H1 (cell line): ENCODE data around the gene HTD2. TPM values are rescaled to one million over a fixed set of nuclear protein-coding genes. Genes with fewer than 3 reads are reported as not detected.

Experiments used
- CTCF ChIA-PET: fragments of 300-600 bp; sonication (Branson Sonifier 250); formaldehyde crosslinking; loops from one replicate; lab custom pipeline; 2021; ENCODE audit not compliant: partially characterized antibody; lab: Charles Lee
- POLR2A ChIA-PET: fragments of 300-600 bp; sonication (Branson Sonifier 250); formaldehyde crosslinking; loops from one replicate; lab custom pipeline; 2021; ENCODE audit warnings: inconsistent platforms; ENCODE audit not compliant: partially characterized antibody; lab: Charles Lee
- DNase-seq, 2 experiments: peaks; one replicate each; pipeline versions ENCODE4 v3.0.0 to v3.0.0-alpha.2; 2010 to 2022; ENCODE audit warnings: low spot score in 2 of 2, low read depth in 1 of 2, mixed read lengths in 1 of 2
- FAIRE-seq: peaks from 2 replicates; lab custom pipeline; 2011; peaks lifted over from hg19 to GRCh38; lab: Jason Lieb, UNC
- H2AFZ ChIP-seq: 2 replicates; pipeline ENCODE4 v1.8.1; 2012; ENCODE audit warnings: low read length, inconsistent platforms
- H2AK5ac ChIP-seq: 2 replicates; pipeline ENCODE4 v1.6.1; 2013; ENCODE audit warnings: low read depth, low read length
- H2BK120ac ChIP-seq: replicated peaks from 2 replicates; pipeline ENCODE3; 2013; ENCODE audit warnings: low read depth, low read length, inconsistent platforms
- H2BK12ac ChIP-seq: 2 replicates; pipeline ENCODE4 v1.6.1; 2013; ENCODE audit warnings: low read depth, low read length
- H2BK15ac ChIP-seq: 2 replicates; pipeline ENCODE4 v1.6.1; 2013; ENCODE audit warnings: low read length
- H2BK20ac ChIP-seq: 2 replicates; pipeline ENCODE4 v1.6.1; 2013; ENCODE audit warnings: low read length
- H2BK5ac ChIP-seq: 2 replicates; pipeline ENCODE4 v1.6.1; 2013; ENCODE audit warnings: low read depth, low read length
- H3K14ac ChIP-seq: 2 replicates; pipeline ENCODE4 v1.6.1; 2013; ENCODE audit warnings: inconsistent platforms; ENCODE audit not compliant: insufficient read length
- H3K18ac ChIP-seq: 2 replicates; pipeline ENCODE4 v1.6.1; 2013; ENCODE audit warnings: low read length; ENCODE audit errors: extremely low read depth
- H3K23ac ChIP-seq: 2 replicates; pipeline ENCODE4 v1.6.1; 2013; ENCODE audit warnings: inconsistent platforms; ENCODE audit not compliant: insufficient read length
- H3K23me2 ChIP-seq: 2 replicates; pipeline ENCODE4 v1.6.1; 2013; ENCODE audit warnings: low read depth, low read length
- H3K27ac ChIP-seq: 2 replicates; pipeline ENCODE4 v1.6.1; 2011; ENCODE audit warnings: low read depth, low read length, inconsistent platforms
- H3K27me3 ChIP-seq, 4 experiments: replicated peaks in 1 of 4; 1 replicate in 1 of 4; 2 replicates in 3 of 4; pipeline versions ENCODE4 v1.6.1 to v1.8.1; 2011 to 2013; ENCODE audit warnings: low read length in 3 of 4, mild to moderate bottlenecking in 3 of 4, inconsistent platforms in 2 of 4, mixed read lengths in 2 of 4, moderate library complexity in 1 of 4; ENCODE audit not compliant: control insufficient read depth in 3 of 4, insufficient read depth in 3 of 4; ENCODE audit errors: extremely low read depth in 1 of 4
- H3K36me3 ChIP-seq, 4 experiments: 2 replicates each; pipeline versions ENCODE4 v1.6.1 to v1.8.1; 2011 to 2013; ENCODE audit warnings: mild to moderate bottlenecking in 4 of 4, low read length in 3 of 4, moderate library complexity in 2 of 4, control low read depth in 1 of 4, inconsistent platforms in 1 of 4; ENCODE audit not compliant: insufficient read depth in 4 of 4, control insufficient read depth in 2 of 4
- H3K4ac ChIP-seq: replicated peaks from 2 replicates; pipeline ENCODE3; 2013; ENCODE audit warnings: low read length, low read depth, mixed read lengths, inconsistent platforms; ENCODE audit not compliant: insufficient read length
- H3K4me1 ChIP-seq, 4 experiments: replicated peaks in 1 of 4; 1 replicate in 1 of 4; 2 replicates in 3 of 4; pipeline versions ENCODE4 v1.6.1 to v1.8.1; 2011 to 2013; ENCODE audit warnings: low read length in 3 of 4, inconsistent platforms in 2 of 4, mixed read lengths in 1 of 4; ENCODE audit not compliant: insufficient read depth in 4 of 4, control insufficient read depth in 3 of 4
- H3K4me2 ChIP-seq, 2 experiments: 2 replicates each; pipeline versions ENCODE4 v1.6.1 to v1.8.1; 2011 to 2013; ENCODE audit warnings: low read depth in 2 of 2, low read length in 2 of 2, control low read depth in 1 of 2, inconsistent platforms in 1 of 2, mild to moderate bottlenecking in 1 of 2; ENCODE audit not compliant: insufficient read depth in 1 of 2
- H3K4me3 ChIP-seq, 4 experiments: fragments of 200-600, 300-600 bp in 1 of 4; sonication (generic), shearing (Covaris generic), sonication (Bioruptor Twin) in 1 of 4; 2 replicates each; pipeline versions ENCODE4 v1.5.1 to v1.8.1; 2011 to 2016; ENCODE audit warnings: low read length in 4 of 4, low read depth in 3 of 4, control low read depth in 2 of 4, inconsistent platforms in 2 of 4, mild to moderate bottlenecking in 2 of 4, mixed read lengths in 1 of 4, moderate library complexity in 1 of 4; ENCODE audit not compliant: insufficient read depth in 2 of 4; ENCODE audit errors: extremely low read depth in 1 of 4
- H3K56ac ChIP-seq: replicated peaks from 2 replicates; pipeline ENCODE3; 2013; ENCODE audit warnings: low read depth, mild to moderate bottlenecking, mixed read lengths, low read length, inconsistent platforms; ENCODE audit not compliant: insufficient read length
- H3K79me1 ChIP-seq: 2 replicates; pipeline ENCODE4 v1.6.1; 2013; ENCODE audit warnings: low read depth, low read length, control low read depth
- H3K79me2 ChIP-seq, 2 experiments: 2 replicates each; pipeline versions ENCODE4 v1.6.1 to v1.8.1; 2012 to 2013; ENCODE audit warnings: low read length in 2 of 2, mild to moderate bottlenecking in 2 of 2, inconsistent platforms in 1 of 2; ENCODE audit not compliant: insufficient read depth in 2 of 2, control insufficient read depth in 1 of 2
- H3K9ac ChIP-seq, 4 experiments: replicated peaks in 1 of 4; 1 replicate in 1 of 4; 2 replicates in 3 of 4; pipeline versions ENCODE4 v1.6.1 to v1.8.1; 2011 to 2013; ENCODE audit warnings: low read depth in 3 of 4, low read length in 3 of 4, control low read depth in 2 of 4, mild to moderate bottlenecking in 2 of 4, moderate library complexity in 2 of 4, inconsistent platforms in 1 of 4; ENCODE audit errors: extremely low read depth in 1 of 4
- H3K9me3 ChIP-seq, 2 experiments: 2 replicates each; pipeline versions ENCODE4 v1.6.1 to v1.8.1; 2012 to 2013; ENCODE audit warnings: mild to moderate bottlenecking in 2 of 2, moderate library complexity in 2 of 2, control low read depth in 1 of 2, inconsistent platforms in 1 of 2, low read depth in 1 of 2, low read length in 1 of 2, mixed read lengths in 1 of 2; ENCODE audit not compliant: insufficient read depth in 2 of 2
- H4K20me1 ChIP-seq, 2 experiments: replicated peaks in 1 of 2; 2 replicates each; pipeline versions ENCODE3 to v1.8.1; 2011 to 2013; ENCODE audit warnings: inconsistent platforms in 2 of 2, low read length in 2 of 2, mild to moderate bottlenecking in 1 of 2; ENCODE audit not compliant: insufficient read depth in 2 of 2, control insufficient read depth in 1 of 2
- H4K5ac ChIP-seq: 2 replicates; pipeline ENCODE4 v1.6.1; 2013; ENCODE audit warnings: low read length, low read depth, mixed read lengths, inconsistent platforms; ENCODE audit not compliant: insufficient read length
- H4K8ac ChIP-seq: 2 replicates; pipeline ENCODE4 v1.8.0; 2013; ENCODE audit warnings: mild to moderate bottlenecking, moderate library complexity, low read length, inconsistent platforms; ENCODE audit not compliant: insufficient read depth; ENCODE audit errors: extremely low read depth
- H4K91ac ChIP-seq: replicated peaks from 2 replicates; pipeline ENCODE3; 2013; ENCODE audit warnings: low read length, mixed read lengths, inconsistent platforms; ENCODE audit not compliant: insufficient read length
- BRCA1 ChIP-seq: IDR thresholded peaks from 2 replicates; pipeline ENCODE4 v1.6.1; 2012; ENCODE audit warnings: low read depth, low read length, improper control_type of control experiment
- CTBP2 ChIP-seq: IDR thresholded peaks from 2 replicates; pipeline ENCODE4 v1.7.0; 2011; ENCODE audit warnings: borderline replicate concordance, mild to moderate bottlenecking, moderate library complexity, mixed read lengths, low read length; ENCODE audit not compliant: insufficient read depth, insufficient read length
- FOSL1 ChIP-seq: IDR thresholded peaks from 2 replicates; pipeline ENCODE4 v1.6.1; 2011; ENCODE audit warnings: mild to moderate bottlenecking, low read depth, low read length, moderate library complexity; ENCODE audit not compliant: insufficient read depth
- JUN ChIP-seq: IDR thresholded peaks from 2 replicates; pipeline ENCODE4 v1.6.1; 2011; ENCODE audit warnings: low read depth, mild to moderate bottlenecking, improper control_type of control experiment, low read length
- JUND ChIP-seq: IDR thresholded peaks from 2 replicates; pipeline ENCODE4 v1.6.1; 2011; ENCODE audit warnings: mild to moderate bottlenecking, improper control_type of control experiment, low read length
- SIRT6 ChIP-seq: IDR thresholded peaks from one replicate; pipeline ENCODE4 v1.7.1; 2012; ENCODE audit warnings: low read length, inconsistent platforms
- SRF ChIP-seq: IDR thresholded peaks from 2 replicates; pipeline ENCODE4 v1.6.1; 2011; ENCODE audit warnings: mild to moderate bottlenecking, low read depth, low read length, moderate library complexity
- TAF1 ChIP-seq: IDR thresholded peaks from 2 replicates; pipeline ENCODE4 v1.6.1; 2011; ENCODE audit warnings: mild to moderate bottlenecking, low read depth, low read length
- YY1 ChIP-seq: IDR thresholded peaks from 2 replicates; pipeline ENCODE4 v1.6.1; 2011; ENCODE audit warnings: low read depth, mild to moderate bottlenecking, low read length
- WGBS, 2 experiments: shearing (Covaris generic) in 1 of 2; methylation state at CpG; one replicate each; pipeline versions ENCODE4 v1.1.6 to v1.1.7; 2013 to 2015; ENCODE audit warnings: low lambda C conversion rate in 2 of 2, mixed read lengths in 2 of 2, inconsistent platforms in 1 of 2, low coverage in 1 of 2, missing lambda C conversion rate in 1 of 2; ENCODE audit not compliant: insufficient replicate concordance in 2 of 2, insufficient coverage in 1 of 2, insufficient read length in 1 of 2; ENCODE audit errors: extremely low coverage in 1 of 2, missing lambda C conversion rate in 1 of 2; 5-methylcytosine and 5-hydroxymethylcytosine counted together
- polyA plus RNA-seq, 7 experiments: library from polyadenylated mRNA; depleted of rRNA in 3 of 7; stranded (reverse) in 5 of 7; unstranded in 2 of 7; fragments of >200 nt in 5 of 7; fragments of 200-250 nt in 2 of 7; gene quantifications; 1 replicate in 5 of 7; 2 replicates in 1 of 7; 4 replicates in 1 of 7; pipeline versions ENCODE4 v1.2.1 to v1.2.3, GENCODE V29; 2011 to 2013; ENCODE audit warnings: missing spikeins in 2 of 7, mixed read lengths in 2 of 7
- total RNA-seq: library from RNA; stranded (reverse); fragmentation: NEBNext Ultra II Directional; extraction: Animal tissue kit (Norgen Biotek cat#: 25700); gene quantifications from 2 replicates; pipeline ENCODE4 v1.2.1, GENCODE V29; 2021
- TF ChIP-seq, protein P1 (sequence below): IDR thresholded peaks from 2 replicates; pipeline ENCODE4 v1.6.1; 2012; ENCODE audit warnings: inconsistent platforms
- TF ChIP-seq, protein P2 (sequence below): IDR thresholded peaks from 2 replicates; pipeline ENCODE4 v1.6.1; 2012; ENCODE audit warnings: low read length, inconsistent platforms

The HTD2 gene
- total and polyA plus RNA-seq, 2 of the 8 experiments (the other 6 are each of a cell fraction or from before 2014, with no cell fraction given): 8.8 to 10.8 TPM

DNA sequence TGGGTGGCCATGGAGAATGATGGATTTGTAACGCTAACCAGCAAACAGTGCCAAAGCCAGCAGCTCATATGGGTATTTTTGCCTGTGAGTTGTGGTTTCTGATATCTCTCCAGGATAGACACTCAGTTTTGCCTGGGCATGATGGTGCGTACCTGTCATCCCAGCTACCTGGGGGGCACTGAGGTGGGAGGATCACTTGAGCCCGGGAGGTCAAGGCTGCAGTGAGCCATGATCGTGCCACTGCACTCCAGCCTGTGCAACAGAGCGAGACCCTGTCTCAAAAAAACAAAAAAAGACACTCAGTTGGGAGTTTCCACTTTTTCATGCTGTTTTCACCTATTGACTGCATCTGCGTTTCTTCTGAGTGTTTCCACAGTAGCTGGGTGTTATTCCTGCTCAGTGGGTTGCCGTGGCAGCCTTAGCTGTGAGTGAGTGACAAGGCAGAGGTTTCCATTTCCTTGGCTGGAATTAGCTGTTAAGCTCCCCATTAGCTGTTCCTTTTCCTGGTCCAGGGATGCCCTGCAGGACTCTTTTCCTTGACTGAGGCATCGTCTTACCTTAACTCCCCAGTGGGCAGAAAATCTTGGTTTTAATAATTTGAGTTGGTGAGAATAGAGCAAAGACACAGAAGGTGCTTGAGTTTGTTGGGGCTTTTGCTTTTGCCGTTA, 14.5 kb upstream of the HTD2 start:
- Histone ChIP-seq H3K23ac (no peak overlapping the region), H4K8ac (no peak overlapping the region), H3K4me1 (no peaks in the 10 kb centered on the region), H2AK5ac (no peak overlapping the region), H3K4ac (no peak overlapping the region), H3K23me2 (0 out of 2 replicates have a peak, but pooled peaks cover 1% of the 10 kb centered on the region), H3K36me3 (no peaks in the 10 kb centered on the region), H3K4me3 (no peak overlapping the region), H3K18ac (no peak overlapping the region), H3K27ac (no peak overlapping the region), H3K27me3 (no peaks in the 10 kb centered on the region), H2AFZ (no peak overlapping the region), H4K91ac (no peak overlapping the region), H4K5ac (no peak overlapping the region), H3K9me3 (peaks cover 0 to 7% of the 10 kb centered on the region in 2 experiments; a peak in 1 of 4 replicates), H2BK15ac (no peak overlapping the region), H3K4me2 (no peak overlapping the region), H2BK20ac (no peak overlapping the region), H3K79me1 (no peaks in the 10 kb centered on the region), H3K56ac (no peak overlapping the region), H2BK12ac (no peak overlapping the region), H3K9ac (no peak overlapping the region), H3K14ac (no peak overlapping the region), H2BK120ac (no peak overlapping the region), H2BK5ac (no peak overlapping the region), H3K79me2 (no peaks in the 10 kb centered on the region), H4K20me1 (no peaks in the 10 kb centered on the region)
- ChIA-PET CTCF (interaction anchor here (1.0 to 1.4 kb wide), 4 partner anchors 9 to 104 kb away, joined by 3 to 7 read pairs (median 4); no protein-coding TSS in a partner anchor), POLR2A (interaction anchor here (0.6 kb wide), 1 partner anchor 15 kb away, joined by 3 read pairs; the partner anchor contains the start of genes HTD2 and RPP14)
- no peak for DNase-seq
- FAIRE-seq: no peak
- 82% methylated on average over 9 of the region's 9 CpGs; no CpG with 5 or more reads in 1 of the 2 experiments for WGBS, 2 experiments
- TF ChIP-seq SIRT6 (no peak), JUN (no peak), YY1 (no peak), SRF (no peak), JUND (no peak), FOSL1 (no peak), TAF1 (no peak), CTBP2 (no peak), BRCA1 (no peak)
- TF ChIP-seq, protein P1, sequence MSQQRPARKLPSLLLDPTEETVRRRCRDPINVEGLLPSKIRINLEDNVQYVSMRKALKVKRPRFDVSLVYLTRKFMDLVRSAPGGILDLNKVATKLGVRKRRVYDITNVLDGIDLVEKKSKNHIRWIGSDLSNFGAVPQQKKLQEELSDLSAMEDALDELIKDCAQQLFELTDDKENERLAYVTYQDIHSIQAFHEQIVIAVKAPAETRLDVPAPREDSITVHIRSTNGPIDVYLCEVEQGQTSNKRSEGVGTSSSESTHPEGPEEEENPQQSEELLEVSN: no peak
- TF ChIP-seq, protein P2, sequence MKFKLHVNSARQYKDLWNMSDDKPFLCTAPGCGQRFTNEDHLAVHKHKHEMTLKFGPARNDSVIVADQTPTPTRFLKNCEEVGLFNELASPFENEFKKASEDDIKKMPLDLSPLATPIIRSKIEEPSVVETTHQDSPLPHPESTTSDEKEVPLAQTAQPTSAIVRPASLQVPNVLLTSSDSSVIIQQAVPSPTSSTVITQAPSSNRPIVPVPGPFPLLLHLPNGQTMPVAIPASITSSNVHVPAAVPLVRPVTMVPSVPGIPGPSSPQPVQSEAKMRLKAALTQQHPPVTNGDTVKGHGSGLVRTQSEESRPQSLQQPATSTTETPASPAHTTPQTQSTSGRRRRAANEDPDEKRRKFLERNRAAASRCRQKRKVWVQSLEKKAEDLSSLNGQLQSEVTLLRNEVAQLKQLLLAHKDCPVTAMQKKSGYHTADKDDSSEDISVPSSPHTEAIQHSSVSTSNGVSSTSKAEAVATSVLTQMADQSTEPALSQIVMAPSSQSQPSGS: no peak
